HEK293 (cell line): Measurements from ENCODE around the gene ADRB1.
A peak's percentile ranks its signal among the peaks of the same experiment; 100 is the strongest.

ENCODE experiments used
- CTCF ChIA-PET: fragments of 350-600 bp; formaldehyde crosslinking; extraction: SDS; loops from one replicate; lab custom pipeline; 2021; ENCODE audit warnings: antibody characterized with exemption; lab: Yijun Ruan, JAX
- POLR2A ChIA-PET: fragments of 300-600 bp; formaldehyde crosslinking; extraction: SDS; loops from one replicate; lab custom pipeline; 2020; ENCODE audit warnings: antibody characterized with exemption, inconsistent platforms; lab: Yijun Ruan, JAX
- H3K27ac ChIP-seq: fragments of 200-500 bp; sonication (Bioruptor generic); 2 replicates; pipeline ENCODE4 v1.5.1; 2014; ENCODE audit warnings: low read depth, low read length, control low read depth, inconsistent platforms; ENCODE audit errors: extremely low read depth
- H3K36me3 ChIP-seq, 2 experiments: fragments of 200-500 bp in 1 of 2; sonication (Bioruptor generic) in 1 of 2; 1 replicate in 1 of 2; 2 replicates in 1 of 2; pipeline ENCODE4 v1.5.1; 2014 to 2017; ENCODE audit warnings: inconsistent platforms in 2 of 2, low read length in 2 of 2; ENCODE audit not compliant: control insufficient read depth in 2 of 2, insufficient read depth in 1 of 2
- H3K4me1 ChIP-seq: fragments of 200-500 bp; sonication (Bioruptor generic); 2 replicates; pipeline ENCODE4 v1.5.1; 2014; ENCODE audit warnings: mild to moderate bottlenecking, low read length, inconsistent platforms; ENCODE audit not compliant: control insufficient read depth, insufficient read depth
- H3K4me3 ChIP-seq: 2 replicates; pipeline ENCODE4 v1.5.1; 2011; ENCODE audit warnings: low read depth, mild to moderate bottlenecking, control low read depth, low read length, moderate library complexity
- H3K9me3 ChIP-seq: fragments of 200-500 bp; sonication (Bioruptor generic); 2 replicates; pipeline ENCODE4 v1.5.1; 2014; ENCODE audit warnings: low read depth, low read length, inconsistent platforms; ENCODE audit not compliant: control insufficient read depth, insufficient read depth
- KLF10 ChIP-seq: fragments of 450-650 bp; IDR thresholded peaks from 2 replicates; pipeline ENCODE4 v1.5.1; 2018; ENCODE audit warnings: missing biosample characterization, mild to moderate bottlenecking, missing genetic modification characterization
- OSR2 ChIP-seq: fragments of 450-650 bp; formaldehyde crosslinking; IDR thresholded peaks from 2 replicates; pipeline ENCODE4 v1.5.1; 2016; ENCODE audit warnings: missing biosample characterization, missing genetic modification characterization
- SP7 ChIP-seq: fragments of 450-650 bp; formaldehyde crosslinking; IDR thresholded peaks from 2 replicates; pipeline ENCODE4 v1.5.1; 2016; ENCODE audit warnings: missing biosample characterization, missing genetic modification characterization
- ZBTB21 ChIP-seq: fragments of 450-650 bp; formaldehyde crosslinking; IDR thresholded peaks from 2 replicates; pipeline ENCODE4 v1.5.1; 2017; ENCODE audit warnings: missing biosample characterization, missing genetic modification characterization
- ZBTB26 ChIP-seq: fragments of 450-650 bp; formaldehyde crosslinking; optimal IDR thresholded peaks from 2 replicates; pipeline ENCODE3; 2016; ENCODE audit warnings: missing biosample characterization, mild to moderate bottlenecking, missing genetic modification characterization
- ZFP3 ChIP-seq: fragments of 450-650 bp; formaldehyde crosslinking; IDR thresholded peaks from 2 replicates; pipeline ENCODE4 v1.5.1; 2016; ENCODE audit warnings: low read depth, missing biosample characterization, missing genetic modification characterization
- ZNF132 ChIP-seq: fragments of 450-650 bp; formaldehyde crosslinking; IDR thresholded peaks from 2 replicates; pipeline ENCODE4 v1.5.1; 2017; ENCODE audit warnings: missing biosample characterization, missing genetic modification characterization, borderline replicate concordance
- ZNF133 ChIP-seq: fragments of 450-650 bp; formaldehyde crosslinking; IDR thresholded peaks from 2 replicates; pipeline ENCODE4 v1.5.1; 2016; ENCODE audit warnings: missing biosample characterization, missing genetic modification characterization
- ZNF146 ChIP-seq: fragments of 450-650 bp; formaldehyde crosslinking; IDR thresholded peaks from 2 replicates; pipeline ENCODE4 v1.5.1; 2016; ENCODE audit warnings: missing biosample characterization, missing genetic modification characterization
- ZNF175 ChIP-seq: fragments of 450-650 bp; formaldehyde crosslinking; IDR thresholded peaks from 2 replicates; pipeline ENCODE4 v1.5.1; 2016; ENCODE audit warnings: missing biosample characterization, missing genetic modification characterization
- ZNF202 ChIP-seq: fragments of 450-650 bp; formaldehyde crosslinking; IDR thresholded peaks from 2 replicates; pipeline ENCODE4 v1.5.1; 2016; ENCODE audit warnings: missing biosample characterization, missing genetic modification characterization, borderline replicate concordance
- ZNF280C ChIP-seq: fragments of 450-650 bp; formaldehyde crosslinking; IDR thresholded peaks from 2 replicates; pipeline ENCODE4 v1.5.1; 2016; ENCODE audit warnings: missing biosample characterization, missing genetic modification characterization
- ZNF324 ChIP-seq: fragments of 450-650 bp; formaldehyde crosslinking; IDR thresholded peaks from 2 replicates; pipeline ENCODE4 v1.5.1; 2016; ENCODE audit warnings: missing biosample characterization, missing genetic modification characterization
- ZNF335 ChIP-seq: fragments of 450-650 bp; formaldehyde crosslinking; conservative IDR thresholded peaks from 2 replicates; pipeline ENCODE4 v1.5.1; 2016; ENCODE audit warnings: missing biosample characterization, missing genetic modification characterization
- ZNF426 ChIP-seq: fragments of 450-650 bp; formaldehyde crosslinking; IDR thresholded peaks from 2 replicates; pipeline ENCODE4 v1.5.1; 2017; ENCODE audit warnings: missing biosample characterization, missing genetic modification characterization, mild to moderate bottlenecking, inconsistent platforms, moderate library complexity
- ZNF555 ChIP-seq: fragments of 450-650 bp; formaldehyde crosslinking; conservative IDR thresholded peaks from 2 replicates; pipeline ENCODE4 v1.5.1; 2017; ENCODE audit warnings: missing biosample characterization, mild to moderate bottlenecking, missing genetic modification characterization, inconsistent platforms
- ZNF654 ChIP-seq: fragments of 450-650 bp; formaldehyde crosslinking; IDR thresholded peaks from 2 replicates; pipeline ENCODE4 v1.5.1; 2016; ENCODE audit warnings: low read depth, missing biosample characterization, missing genetic modification characterization
- ZNF677 ChIP-seq: fragments of 450-650 bp; IDR thresholded peaks from 2 replicates; pipeline ENCODE4 v1.5.0; 2018; ENCODE audit warnings: missing biosample characterization, mild to moderate bottlenecking, missing genetic modification characterization, moderate library complexity
- ZSCAN5A ChIP-seq: fragments of 450-650 bp; formaldehyde crosslinking; IDR thresholded peaks from 2 replicates; pipeline ENCODE4 v1.5.1; 2016; ENCODE audit warnings: missing biosample characterization, missing genetic modification characterization

The ADRB1 gene

GRCh38 chr10:114015708-114016107, 28.0 kb upstream of the ADRB1 start:
- H3K27ac ChIP-seq: no peak overlapping the region
- H3K9me3 ChIP-seq: peaks cover 2% of the 10 kb centered on the region; the same call in 1 of the 2 replicates
- POLR2A ChIA-PET: no interaction called here
- no peaks in the 10 kb centered on the region for H3K36me3 ChIP-seq
- no peak overlapping the region for H3K4me3 ChIP-seq
- CTCF ChIA-PET: interaction anchor here (0.6 to 1.4 kb wide), 2 partner anchors 11 to 128 kb away, joined by 3 to 6 read pairs; no protein-coding TSS in a partner anchor
- H3K4me1 ChIP-seq: no peaks in the 10 kb centered on the region
- TF ChIP-seq ZNF146 (peak; percentile 83; the same call in 1 of the 2 replicates), ZNF133 (tag by site-specific recombination) (no peak)

DNA sequence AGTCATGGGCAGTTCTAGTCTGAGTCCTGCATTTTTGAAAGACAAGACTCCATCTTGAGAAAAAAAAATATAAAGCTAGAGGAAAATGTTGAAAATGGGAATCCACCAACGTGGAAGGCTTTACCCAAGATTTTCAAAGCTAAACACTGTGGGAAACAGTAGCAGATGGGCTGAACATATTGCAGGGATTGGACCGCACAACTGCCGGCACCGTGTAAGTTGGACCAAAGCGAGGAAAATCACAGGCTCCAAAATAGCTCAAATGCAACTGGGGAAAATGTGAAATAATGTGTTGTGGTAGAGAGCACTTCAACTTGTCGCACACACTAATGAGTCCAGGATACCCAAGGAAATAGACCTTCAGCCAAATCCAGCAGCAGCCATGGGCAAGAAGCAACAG, 26.4 kb upstream of the ADRB1 start:
- peaks cover 2% of the 10 kb centered on the region; the same call in 1 of the 2 replicates for H3K9me3 ChIP-seq
- no peak overlapping the region for H3K4me3 ChIP-seq
- H3K27ac ChIP-seq: no peak overlapping the region
- no peaks in the 10 kb centered on the region for H3K36me3 ChIP-seq
- ChIA-PET CTCF (interaction anchor here (0.6 to 0.9 kb wide), 3 partner anchors 9 to 287 kb away, joined by 3 read pairs; no protein-coding TSS in a partner anchor), POLR2A (interaction anchor here (0.6 kb wide), 1 partner anchor 32 kb away, joined by 3 read pairs; no protein-coding TSS in a partner anchor)
- no peak for TF ChIP-seq KLF10 (tag by site-specific recombination)
- TF ChIP-seq ZNF426 (tag by site-specific recombination): no peak
- TF ChIP-seq ZNF654 (tag by site-specific recombination): no peak
- no peak for TF ChIP-seq ZNF677 (tag by site-specific recombination)
- TF ChIP-seq ZNF280C: no peak
- TF ChIP-seq ZNF335: no peak
- TF ChIP-seq ZFP3 (tag by site-specific recombination): no peak
- no peak for TF ChIP-seq ZBTB21 (tag by site-specific recombination)
- TF ChIP-seq SP7 (tag by site-specific recombination): no peak
- TF ChIP-seq ZNF202 (tag by site-specific recombination): no peak
- no peak for TF ChIP-seq ZBTB26 (tag by site-specific recombination)
- no peak for TF ChIP-seq ZNF324 (tag by site-specific recombination)
- TF ChIP-seq OSR2: no peak
- TF ChIP-seq ZNF555 (tag by site-specific recombination): no peak
- TF ChIP-seq ZNF132 (tag by site-specific recombination): no peak
- TF ChIP-seq ZSCAN5A: no peak
- no peak for TF ChIP-seq ZNF175
- no peaks in the 10 kb centered on the region for H3K4me1 ChIP-seq
